TTC549 (cell line): Measurements from ENCODE around the gene ADSL.
"Not testable (repeated sequence)": the region's sequence is repeated elsewhere in the genome, so short reads cannot be mapped to it uniquely, and the experiment has no call there.

Experiments used
- FAIRE-seq: peaks from 2 replicates; lab custom pipeline; 2012; peaks lifted over from hg19 to GRCh38; lab: Jason Lieb, UNC

ADSL gene

GRCh38 chr22:40346185-40347118 lies at the start of gene ADSL:
TSS of gene ADSL (plus strand) at chr22:40346500. CDS start at chr22:40346559, 59 bp downstream.
- FAIRE-seq, result no peak

- no peak for FAIRE-seq
These were observed 46.0 kb upstream of the ADSL start for GRCh38 chr22:40300316-40300715.

GRCh38 chr22:40300884-40301672 lies 45.2 kb upstream of the ADSL start:
- FAIRE-seq, result no peak

- no peak for FAIRE-seq
These were observed 44.2 kb upstream of the ADSL start for GRCh38 chr22:40302149-40302548.

- FAIRE-seq, result no peak
These were observed 40.7 kb upstream of the ADSL start for GRCh38 chr22:40305625-40306024.

- no peak for FAIRE-seq
These were observed 37.2 kb upstream of the ADSL start for GRCh38 chr22:40308999-40309573.

GRCh38 chr22:40309631-40310030 lies 36.7 kb upstream of the ADSL start:
- FAIRE-seq, result no peak

GRCh38 chr22:40310081-40310767 lies 36.1 kb upstream of the ADSL start:
- FAIRE-seq, result no peak

GRCh38 chr22:40310768-40311120 lies 35.6 kb upstream of the ADSL start:
- no peak for FAIRE-seq

GRCh38 chr22:40311646-40312045 lies 34.7 kb upstream of the ADSL start:
- not testable (repeated sequence) for FAIRE-seq

- FAIRE-seq, result no peak
These were observed 34.2 kb upstream of the ADSL start for GRCh38 chr22:40312050-40312449.

- no peak for FAIRE-seq
These were observed 33.3 kb upstream of the ADSL start for GRCh38 chr22:40313007-40313406.

- FAIRE-seq, result no peak
These were observed 32.3 kb upstream of the ADSL start for GRCh38 chr22:40314041-40314440.

GRCh38 chr22:40320687-40321086 lies 25.6 kb upstream of the ADSL start:
- no peak for FAIRE-seq

- no peak for FAIRE-seq
These were observed 24.3 kb upstream of the ADSL start for GRCh38 chr22:40322021-40322420.

GRCh38 chr22:40322818-40323447 lies 23.4 kb upstream of the ADSL start:
- no peak for FAIRE-seq

- no peak for FAIRE-seq
These were observed 22.6 kb upstream of the ADSL start for GRCh38 chr22:40323681-40324171.

- FAIRE-seq, result no peak
These were observed 21.6 kb upstream of the ADSL start for GRCh38 chr22:40324468-40325305.

- FAIRE-seq, result no peak
These were observed 21.0 kb upstream of the ADSL start for GRCh38 chr22:40325315-40325714.

- FAIRE-seq, result no peak
These were observed 19.2 kb upstream of the ADSL start for GRCh38 chr22:40326905-40327735.
